ENCODE measurements around the gene CLNK. TPM values are rescaled to one million over a fixed set of nuclear protein-coding genes. Genes with fewer than 3 reads are reported as not detected.
A peak's percentile ranks its signal among the peaks of the same experiment; 100 is the strongest.

The CLNK gene
- total and polyA plus RNA-seq, 2 of the 13 experiments (the other 11 are each of a cell fraction or from before 2014, with no cell fraction given), result not detected

- TF ChIP-seq GTF2F1 (IDR thresholded peaks at IDR 0.05; ENCODE audit: low read length) (no peak), IRX3 (CRISPR knock-in tag; IDR thresholded peaks at IDR 0.05; ENCODE audit: borderline replicate concordance, low read depth) (no peak)
These were observed 16.8 kb downstream of the CLNK start (continued) for GRCh38 chr4:10667701-10668326.

- intact Hi-C loops (cut with micrococcal nuclease; ENCODE audit: unreplicated experiment) (no loop called here), in situ Hi-C loops (cut with HindIII; ENCODE audit: extremely low pct_ligation_motif_present, low pct_unique_long_range_greater_than_20kb) (no loop called here)
- FAIRE-seq (no peak), ATAC-seq (peak; percentile 62; the same call in 2 of the 3 replicates), DNase-seq (ENCODE audit: low spot score) (no peak)
- Histone ChIP-seq H3K4me1 (ENCODE audit: insufficient read depth, low read length) (no peaks in the 10 kb centered on the region), H3K9ac (ENCODE audit: insufficient read depth, low read depth, low read length) (no peak overlapping the region), H3K4me2 (ENCODE audit: low read depth, low read length) (no peak overlapping the region), H3K79me2 (ENCODE audit: insufficient read depth, low read length) (no peaks in the 10 kb centered on the region), H3K27ac (ENCODE audit: extremely low read length, insufficient read depth, low read length) (no peak overlapping the region), H3K36me3 (replicated peaks in 1 of 2; ENCODE audit: control insufficient read depth in 1 of 2, insufficient read depth in 2 of 2, low read length in 2 of 2) (no peaks in the 10 kb centered on the region), H3K27me3 (ENCODE audit: control insufficient read depth in 1 of 2, insufficient read depth in 2 of 2, low read length in 2 of 2) (no peaks in the 10 kb centered on the region), H2AFZ (ENCODE audit: low read length) (no peak overlapping the region), H3K4me3 (replicated peaks in 1 of 3; ENCODE audit: insufficient read depth in 1 of 3, low read depth in 2 of 3, low read length in 3 of 3) (no peak overlapping the region), H4K20me1 (ENCODE audit: insufficient read depth, low read length) (no peaks in the 10 kb centered on the region), H3K9me3 (ENCODE audit: low read length) (no peaks in the 10 kb centered on the region)
- ChIA-PET CTCF (ENCODE audit: low intra/inter-chr PET ratio, low total read pairs) (no interaction called here), POLR2A (no interaction called here)
- TF ChIP-seq ISL2 (CRISPR knock-in tag; IDR thresholded peaks at IDR 0.05) (no peak), SPEN (CRISPR knock-in tag; IDR thresholded peaks at IDR 0.05; ENCODE audit: low read depth) (no peak), MTF2 (CRISPR knock-in tag; IDR thresholded peaks at IDR 0.05; ENCODE audit: borderline replicate concordance) (no peak), ZFAT (CRISPR knock-in tag; conservative IDR thresholded peaks at IDR 0.05) (no peak), ADNP (CRISPR knock-in tag; IDR thresholded peaks at IDR 0.05) (no peak)
- WGBS (ENCODE audit: low lambda C conversion rate), result 0% methylated on average over 2 of the region's 6 CpGs
- BruUV-seq (replicated peaks), result no TSS peak
These were observed 18.0 kb downstream of the CLNK start for GRCh38 chr4:10666616-10667015.

GRCh38 chr4:10664408-10664807 lies 20.2 kb downstream of the CLNK start:
- intact Hi-C loops (cut with micrococcal nuclease; ENCODE audit: unreplicated experiment), result no loop called here
- TF ChIP-seq ZKSCAN1 (IDR thresholded peaks at IDR 0.05; ENCODE audit: low read length) (no peak), HMG20B (CRISPR knock-in tag; conservative IDR thresholded peaks at IDR 0.05) (no peak), NFIB (CRISPR knock-in tag; IDR thresholded peaks at IDR 0.05; ENCODE audit: borderline replicate concordance) (no peak), HMGA1 (CRISPR knock-in tag; conservative IDR thresholded peaks at IDR 0.05) (no peak), RBM22 (optimal IDR thresholded peaks at IDR 0.05; ENCODE audit: low read length) (no peak), RXRB (CRISPR knock-in tag; IDR thresholded peaks at IDR 0.05; ENCODE audit: borderline replicate concordance) (no peak), POLR2G (IDR thresholded peaks at IDR 0.05; ENCODE audit: low read depth, low read length) (no peak), ARHGAP35 (CRISPR knock-in tag; IDR thresholded peaks at IDR 0.05; ENCODE audit: borderline replicate concordance) (no peak), NR2F1 (CRISPR knock-in tag; IDR thresholded peaks at IDR 0.05) (no peak), SMC3 (IDR thresholded peaks at IDR 0.05; ENCODE audit: low read length) (no peak), ZSCAN29 (CRISPR knock-in tag; conservative IDR thresholded peaks at IDR 0.05) (no peak), BRD4 (CRISPR knock-in tag; IDR thresholded peaks at IDR 0.05) (no peak), ZBTB21 (CRISPR knock-in tag; IDR thresholded peaks at IDR 0.05) (no peak), PHF5A (CRISPR knock-in tag; IDR thresholded peaks at IDR 0.05; ENCODE audit: low read depth, unreplicated experiment) (no peak)

More at GRCh38 chr4:10664408-10664807, 20.2 kb downstream of the CLNK start:
- ChIA-PET CTCF (ENCODE audit: low intra/inter-chr PET ratio, low total read pairs) (no interaction called here), POLR2A (no interaction called here)
- in situ Hi-C loops (cut with HindIII; ENCODE audit: extremely low pct_ligation_motif_present, low pct_unique_long_range_greater_than_20kb), result no loop called here
- no peak for ATAC-seq
- no peak overlapping the region for H2AFZ ChIP-seq (ENCODE audit: low read length)
- no peaks in the 10 kb centered on the region for H3K36me3 ChIP-seq (replicated peaks in 1 of 2; ENCODE audit: control insufficient read depth in 1 of 2, insufficient read depth in 2 of 2, low read length in 2 of 2)
- no peaks in the 10 kb centered on the region for H3K79me2 ChIP-seq (ENCODE audit: insufficient read depth, low read length)
- no peaks in the 10 kb centered on the region for H3K9me3 ChIP-seq (ENCODE audit: low read length)
- no peak overlapping the region for H3K4me2 ChIP-seq (ENCODE audit: low read depth, low read length)
- no TSS peak for BruUV-seq (replicated peaks)
- H3K9ac ChIP-seq (ENCODE audit: insufficient read depth, low read depth, low read length), result no peak overlapping the region
- H3K27me3 ChIP-seq (ENCODE audit: control insufficient read depth in 1 of 2, insufficient read depth in 2 of 2, low read length in 2 of 2), result 0 out of 5 replicates have a peak, but pooled peaks cover 0 to 3% of the 10 kb centered on the region in 2 experiments
- 0% methylated on average over 1 of the region's 5 CpGs for WGBS (ENCODE audit: low lambda C conversion rate)
- FAIRE-seq, result no peak
- no peak for DNase-seq (ENCODE audit: low spot score)
- no peak overlapping the region for H3K27ac ChIP-seq (ENCODE audit: extremely low read length, insufficient read depth, low read length)
- no peaks in the 10 kb centered on the region for H4K20me1 ChIP-seq (ENCODE audit: insufficient read depth, low read length)
- H3K4me1 ChIP-seq (ENCODE audit: insufficient read depth, low read length), result no peaks in the 10 kb centered on the region
- H3K4me3 ChIP-seq (replicated peaks in 1 of 3; ENCODE audit: insufficient read depth in 1 of 3, low read depth in 2 of 3, low read length in 3 of 3), result no peak overlapping the region
